ENCODE measurements around the gene ZNF764.

GRCh38 chr16:30602616-30603277, 44.6 kb upstream of the ZNF764 start:
- no peak for TF ChIP-seq POLR2A (IDR thresholded peaks at IDR 0.05)
- no peak for TF ChIP-seq CTCF (IDR thresholded peaks at IDR 0.05)
